Activated CD4-positive, alpha-beta T cell treated with anti-CD3 and anti-CD28 coated beads for 1 hour (primary cell): Measurements from ENCODE around the gene ABCA8.

Source experiments
- DNase-seq: peaks from one replicate; pipeline ENCODE4 v3.0.0-alpha.2; 2020

ABCA8 gene

GRCh38 chr17:68943123-68943811 is 11.9 kb downstream of the ABCA8 start:
- DNase-seq, result no peak

DNA sequence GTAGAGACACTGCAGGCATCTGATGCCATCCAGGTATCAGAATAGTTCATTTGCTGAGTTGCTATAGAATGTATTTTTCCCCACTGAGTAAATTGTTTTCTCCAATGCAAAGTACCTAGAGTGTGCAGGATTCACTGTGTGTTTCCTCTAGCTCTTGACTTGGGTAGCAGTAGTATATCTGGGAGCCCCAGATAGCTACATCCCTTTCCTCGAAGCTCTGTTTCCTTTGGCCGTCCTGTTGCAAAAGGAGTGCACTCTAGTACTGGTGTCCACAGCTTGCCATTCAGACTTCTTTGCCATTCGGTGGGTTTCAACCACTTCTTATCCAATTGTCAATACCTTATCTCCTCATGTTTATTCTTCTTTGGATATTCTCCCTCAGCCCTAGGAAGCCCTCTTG is 12.8 kb downstream of the ABCA8 start:
- no peak for DNase-seq

DNA sequence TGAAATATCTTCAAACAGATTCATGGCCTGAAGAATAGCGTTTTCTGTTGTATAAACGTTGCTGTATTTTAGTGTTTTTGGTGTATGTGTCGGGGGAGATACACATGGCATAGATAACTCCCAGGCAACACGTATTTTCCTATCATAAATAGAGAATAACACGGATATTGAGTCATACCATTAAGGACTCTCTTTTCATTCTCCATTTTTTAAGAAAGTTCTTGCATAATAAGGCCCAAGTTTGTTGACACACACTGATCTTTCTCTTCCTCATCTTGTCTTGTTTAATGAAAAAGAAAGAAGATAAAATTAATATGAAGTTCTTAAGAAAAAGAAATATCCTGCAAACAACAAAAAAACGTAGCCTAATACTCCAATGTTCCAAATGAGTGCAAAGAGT is 13.4 kb downstream of the ABCA8 start:
- no peak for DNase-seq

DNA sequence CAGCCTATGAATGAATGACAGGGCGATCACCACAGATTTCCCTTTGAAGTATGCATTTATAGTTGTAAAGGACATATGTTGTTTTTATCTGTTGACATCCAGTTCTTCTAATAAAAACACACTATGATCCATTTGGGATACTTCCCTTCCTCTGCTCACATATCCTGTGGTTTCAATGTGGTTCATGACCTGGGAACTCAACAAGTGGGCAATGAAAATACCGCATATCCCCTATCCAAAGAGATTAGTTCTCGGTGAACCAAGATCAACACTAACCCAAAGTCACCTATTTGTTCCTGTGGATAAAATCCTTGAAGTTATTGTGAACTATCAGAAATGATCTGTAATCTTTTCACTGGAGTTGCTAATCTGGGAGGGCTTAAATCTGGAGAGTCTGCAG is 16.0 kb downstream of the ABCA8 start:
- DNase-seq, result no peak

DNA sequence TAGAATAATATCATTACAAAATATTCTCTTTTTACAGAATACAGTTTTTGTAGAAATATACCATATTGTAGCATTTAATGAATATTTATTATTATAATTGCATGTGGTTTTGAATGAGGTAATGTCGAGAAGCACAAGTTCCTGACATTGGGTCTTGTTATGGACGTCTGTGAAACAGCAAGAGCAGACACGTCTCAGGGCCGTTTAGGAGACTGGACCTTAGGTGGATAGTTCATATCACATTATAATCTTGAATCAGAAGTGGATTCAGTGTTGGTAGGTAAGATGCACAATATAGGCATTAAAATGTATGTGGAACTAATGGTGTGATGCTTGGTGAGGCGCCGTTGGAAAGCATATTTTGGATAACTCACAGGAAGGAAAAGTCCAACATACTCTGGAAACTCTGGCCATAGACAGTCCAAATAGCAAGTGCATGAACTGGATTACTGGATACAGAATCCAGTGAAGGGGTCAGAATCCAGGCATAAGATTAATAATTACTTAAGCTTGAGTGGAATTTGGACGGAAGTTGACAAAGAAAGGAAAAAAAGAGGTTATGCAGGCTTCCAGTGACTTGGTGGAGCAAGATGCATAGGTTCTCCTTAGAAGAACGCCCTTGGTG is 17.2 kb downstream of the ABCA8 start:
- no peak for DNase-seq

GRCh38 chr17:68927516-68927915 is 27.7 kb downstream of the ABCA8 start:
- DNase-seq, result no peak

- DNase-seq, result no peak
Observed at GRCh38 chr17:68924793-68925720, 30.1 kb downstream of the ABCA8 start.

GRCh38 chr17:68910789-68911431 is 44.3 kb downstream of the ABCA8 start:
- DNase-seq, result no peak

DNA sequence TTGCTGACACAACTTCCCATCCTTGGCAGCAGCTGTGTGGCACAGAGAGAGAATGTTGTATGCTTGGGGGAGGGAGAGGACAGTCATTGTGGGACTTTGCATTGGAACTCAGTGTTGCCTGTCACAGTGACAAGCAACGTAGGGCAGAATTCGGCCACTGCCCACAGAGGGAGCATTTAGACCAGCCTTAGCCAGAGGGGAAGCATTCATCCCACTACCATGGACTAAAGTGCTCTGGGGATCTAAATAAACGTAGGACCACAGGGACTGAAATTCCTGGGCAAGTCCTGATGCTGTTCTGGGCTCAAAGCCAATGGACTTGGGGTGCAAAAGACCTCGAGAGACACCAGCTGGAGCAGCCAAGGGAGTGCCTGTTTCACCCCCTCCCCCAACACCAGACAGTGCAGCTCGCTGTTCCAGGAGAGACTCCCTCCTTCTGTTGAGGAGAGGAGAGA is 44.9 kb downstream of the ABCA8 start:
- no peak for DNase-seq

- no peak for DNase-seq
Observed at GRCh38 chr17:68909066-68909465, 46.1 kb downstream of the ABCA8 start.

GRCh38 chr17:68908045-68908444 is 47.1 kb downstream of the ABCA8 start:
- no peak for DNase-seq

DNA sequence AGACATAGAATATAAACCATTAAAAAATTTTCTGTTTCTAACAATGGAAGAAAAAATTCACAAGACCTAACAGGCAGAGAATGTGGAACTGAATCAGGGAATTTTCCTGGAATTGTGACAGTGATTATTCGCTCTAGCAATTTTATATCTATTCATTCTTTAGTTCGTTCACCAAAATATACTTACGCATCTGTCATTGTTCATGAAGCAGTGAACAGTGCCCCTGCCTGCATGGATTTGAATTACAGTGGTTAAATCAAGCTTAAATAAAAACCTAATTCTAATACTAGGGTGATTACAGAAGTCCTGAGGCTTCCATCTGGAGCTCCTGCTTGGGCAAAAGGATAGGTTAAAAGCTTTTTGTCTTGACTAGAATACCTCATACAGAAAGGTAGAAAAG is 48.6 kb downstream of the ABCA8 start:
- no peak for DNase-seq

DNA sequence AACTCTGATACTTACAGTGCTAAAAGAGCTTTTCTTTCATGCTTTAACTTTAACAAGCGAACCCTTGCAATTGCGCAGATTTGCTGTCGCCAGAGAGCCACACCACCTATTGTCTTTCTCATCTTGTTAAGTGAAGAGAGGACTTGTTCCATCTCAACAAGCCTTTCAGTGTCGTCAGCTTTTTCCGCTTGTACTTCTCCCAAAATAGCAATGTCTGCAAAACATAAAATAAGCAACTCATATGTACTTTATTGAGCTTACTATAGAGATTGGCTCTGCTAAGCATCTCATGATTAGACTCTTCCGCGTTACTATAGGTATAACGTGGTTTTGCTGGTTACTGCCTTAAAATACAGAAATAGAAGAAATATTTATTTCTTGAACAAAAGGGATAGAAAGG is 51.9 kb downstream of the ABCA8 start:
- DNase-seq, result no peak

GRCh38 chr17:68897557-68897956 is 57.6 kb downstream of the ABCA8 start:
- no peak for DNase-seq

DNA sequence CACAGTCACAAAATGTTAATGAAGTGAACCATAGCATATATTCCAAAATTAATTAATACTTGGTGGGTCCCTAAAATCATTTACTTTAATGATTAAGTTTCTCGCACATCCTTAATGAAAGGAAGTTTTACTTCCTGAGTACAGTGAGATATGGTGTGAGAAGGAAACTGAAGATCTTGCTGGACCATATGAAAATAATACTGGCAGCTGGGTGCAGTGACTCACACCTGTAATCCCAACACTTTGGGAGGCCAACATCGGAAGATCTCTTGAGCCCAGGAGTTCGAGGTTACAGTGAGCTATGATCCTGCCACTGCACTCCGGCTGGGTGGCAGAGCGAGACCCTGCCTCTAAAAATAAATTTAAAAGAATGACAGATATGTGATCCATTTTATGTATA is 62.5 kb downstream of the ABCA8 start:
- DNase-seq, result no peak

GRCh38 chr17:68892193-68892592 is 63.0 kb downstream of the ABCA8 start:
- DNase-seq, result no peak

- DNase-seq, result no peak
Observed at GRCh38 chr17:68886401-68886800, 68.8 kb downstream of the ABCA8 start.

DNA sequence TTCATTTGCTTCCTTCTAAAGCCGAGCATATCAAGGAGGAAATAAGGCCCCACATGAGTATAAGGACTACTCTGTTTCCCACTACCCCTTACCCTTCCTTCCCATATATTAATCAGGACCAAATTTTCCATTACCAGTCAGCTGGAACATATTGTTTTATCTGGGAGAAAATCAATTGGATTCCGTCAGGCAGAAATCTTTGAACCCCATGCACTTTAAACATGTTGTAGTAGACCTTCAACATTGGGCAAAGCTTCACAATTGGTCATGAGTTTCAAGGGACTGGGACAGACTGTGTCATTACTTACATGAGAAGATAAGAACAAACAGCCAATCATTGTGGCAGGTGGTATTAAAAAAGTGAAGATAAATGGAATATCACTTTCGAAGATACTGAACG is 70.3 kb downstream of the ABCA8 start:
- no peak for DNase-seq

GRCh38 chr17:68878226-68878885 is 76.8 kb downstream of the ABCA8 start:
- no peak for DNase-seq

GRCh38 chr17:68871447-68871846 is 83.7 kb downstream of the ABCA8 start:
- no peak for DNase-seq

- no peak for DNase-seq
Observed at GRCh38 chr17:68870976-68871375, 84.2 kb downstream of the ABCA8 start.

GRCh38 chr17:68870161-68870826 is 84.9 kb downstream of the ABCA8 start:
- no peak for DNase-seq
